ENCODE data around the gene SOX9. TPM values are rescaled to one million over a fixed set of nuclear protein-coding genes. Genes with fewer than 3 reads are reported as not detected.

The SOX9 gene
- total RNA-seq, 2 donors from 2014 or later: 7.0 to 20.6 TPM

GRCh38 chr17:72125226-72125651, 4.4 kb downstream of the SOX9 start:
- no peaks in the 10 kb centered on the region for H3K36me3 ChIP-seq
- TF ChIP-seq, protein P1, sequence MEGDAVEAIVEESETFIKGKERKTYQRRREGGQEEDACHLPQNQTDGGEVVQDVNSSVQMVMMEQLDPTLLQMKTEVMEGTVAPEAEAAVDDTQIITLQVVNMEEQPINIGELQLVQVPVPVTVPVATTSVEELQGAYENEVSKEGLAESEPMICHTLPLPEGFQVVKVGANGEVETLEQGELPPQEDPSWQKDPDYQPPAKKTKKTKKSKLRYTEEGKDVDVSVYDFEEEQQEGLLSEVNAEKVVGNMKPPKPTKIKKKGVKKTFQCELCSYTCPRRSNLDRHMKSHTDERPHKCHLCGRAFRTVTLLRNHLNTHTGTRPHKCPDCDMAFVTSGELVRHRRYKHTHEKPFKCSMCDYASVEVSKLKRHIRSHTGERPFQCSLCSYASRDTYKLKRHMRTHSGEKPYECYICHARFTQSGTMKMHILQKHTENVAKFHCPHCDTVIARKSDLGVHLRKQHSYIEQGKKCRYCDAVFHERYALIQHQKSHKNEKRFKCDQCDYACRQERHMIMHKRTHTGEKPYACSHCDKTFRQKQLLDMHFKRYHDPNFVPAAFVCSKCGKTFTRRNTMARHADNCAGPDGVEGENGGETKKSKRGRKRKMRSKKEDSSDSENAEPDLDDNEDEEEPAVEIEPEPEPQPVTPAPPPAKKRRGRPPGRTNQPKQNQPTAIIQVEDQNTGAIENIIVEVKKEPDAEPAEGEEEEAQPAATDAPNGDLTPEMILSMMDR (IDR thresholded peaks at IDR 0.05): no peak
- H3K27me3 ChIP-seq: peaks cover under 1 to 5% of the 10 kb centered on the region in 2 donors
- H3K27ac ChIP-seq: peak overlapping the region in 1 of 2 donors; percentile 29
- H3K4me1 ChIP-seq: peaks cover 0 to 30% of the 10 kb centered on the region in 2 donors
- no peak for DNase-seq (ENCODE audit: low spot score)
- no peaks in the 10 kb centered on the region for H3K9me3 ChIP-seq
- H3K4me3 ChIP-seq: peak overlapping the region in 1 of 2 donors; percentile 56

- Histone ChIP-seq H3K4me3 (no peak overlapping the region), H3K9me3 (no peaks in the 10 kb centered on the region), H3K36me3 (no peaks in the 10 kb centered on the region), H3K27ac (peak overlapping the region in 1 of 2 donors; percentile 29), H3K27me3 (peaks cover 0 to 5% of the 10 kb centered on the region in 2 donors), H3K4me1 (peaks cover 0 to 26% of the 10 kb centered on the region in 2 donors)
- no peak for DNase-seq (ENCODE audit: low spot score)
- TF ChIP-seq, protein P1 (IDR thresholded peaks at IDR 0.05): no peak
Observed at GRCh38 chr17:72125742-72126141, 4.9 kb downstream of the SOX9 start.

GRCh38 chr17:72126575-72127486, 6.0 kb downstream of the SOX9 start:
- Histone ChIP-seq H3K27ac (peak overlapping the region; percentile 31 to 75), H3K27me3 (peaks cover 0 to 2% of the 10 kb centered on the region in 2 donors), H3K4me1 (peaks cover 0 to 16% of the 10 kb centered on the region in 2 donors), H3K9me3 (no peaks in the 10 kb centered on the region), H3K36me3 (no peaks in the 10 kb centered on the region), H3K4me3 (no peak overlapping the region)
- TF ChIP-seq, protein P1 (IDR thresholded peaks at IDR 0.05): no peak
- DNase-seq (ENCODE audit: low spot score): no peak

DNA sequence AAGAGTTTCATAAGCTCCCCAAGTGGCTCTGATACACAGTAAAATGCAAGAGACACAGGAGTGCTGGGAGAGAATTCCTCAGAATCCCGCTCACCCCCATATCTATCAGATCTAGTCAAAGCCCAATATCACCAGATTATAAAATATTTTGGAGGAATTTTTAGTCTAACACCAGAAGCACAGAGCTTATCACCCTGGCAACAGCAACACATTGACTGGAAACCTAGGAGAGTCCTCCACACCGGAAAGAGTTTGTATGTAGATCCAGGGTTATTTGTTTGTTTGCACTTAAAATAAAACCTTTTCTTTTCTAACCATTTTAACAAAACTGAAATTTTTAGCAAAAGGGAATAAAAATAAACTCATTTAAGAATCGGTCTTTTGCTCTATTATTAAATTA, 7.2 kb downstream of the SOX9 start:
- Histone ChIP-seq H3K27me3 (no peaks in the 10 kb centered on the region), H3K4me3 (no peak overlapping the region), H3K4me1 (peaks cover 0 to 5% of the 10 kb centered on the region in 2 donors), H3K27ac (peak overlapping the region in 1 of 2 donors; percentile 75), H3K9me3 (no peaks in the 10 kb centered on the region), H3K36me3 (no peaks in the 10 kb centered on the region)
- DNase-seq (ENCODE audit: low spot score): no peak
- TF ChIP-seq, protein P1 (IDR thresholded peaks at IDR 0.05): no peak

DNA sequence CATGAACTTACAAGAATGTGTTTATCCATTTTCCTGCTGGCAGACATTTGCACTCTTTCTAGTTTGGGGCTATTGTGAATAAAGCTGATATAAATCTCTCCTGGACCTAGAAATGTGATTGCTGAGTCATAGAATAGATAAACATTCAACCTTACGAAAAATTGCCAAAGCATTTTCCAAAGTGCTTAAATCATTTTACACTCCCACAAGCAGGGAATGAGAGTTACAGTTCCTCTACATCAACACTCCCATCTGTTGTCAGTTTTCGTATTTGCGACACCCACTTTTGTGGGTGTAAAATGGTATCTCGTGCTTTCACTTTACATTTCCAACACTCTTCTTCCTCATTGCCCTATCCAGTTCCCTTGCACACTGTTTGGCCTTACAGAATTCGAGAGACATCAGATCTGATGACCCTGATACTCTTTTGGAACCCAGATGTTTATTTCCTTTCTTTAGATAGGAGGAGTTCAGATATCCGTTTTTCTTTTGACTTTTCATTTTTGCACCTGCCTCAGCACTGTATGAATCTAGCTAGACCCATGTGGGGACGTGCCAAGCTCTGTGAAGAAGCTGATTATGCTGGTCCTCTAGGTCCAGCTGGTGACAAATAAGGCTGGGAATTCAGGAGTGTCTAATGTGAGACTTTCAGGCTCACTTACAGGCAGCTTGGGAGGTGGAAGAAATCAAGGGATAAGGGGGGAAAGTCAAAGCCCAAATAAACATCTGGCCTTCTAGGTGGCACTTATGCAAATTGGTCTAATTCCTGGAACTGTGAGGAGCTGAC, 14.0 kb downstream of the SOX9 start:
- Histone ChIP-seq H3K27me3 (no peaks in the 10 kb centered on the region), H3K4me1 (no peaks in the 10 kb centered on the region), H3K9me3 (no peaks in the 10 kb centered on the region), H3K4me3 (no peak overlapping the region), H3K36me3 (no peaks in the 10 kb centered on the region), H3K27ac (no peak overlapping the region)
- DNase-seq (ENCODE audit: low spot score): no peak
- TF ChIP-seq, protein P1 (IDR thresholded peaks at IDR 0.05): no peak

Measured in right atrium auricular region (tissue), 2 donors.